HepG2 (cell line): ENCODE data around the gene VARS2. TPM values are rescaled to one million over a fixed set of nuclear protein-coding genes. Genes with fewer than 3 reads are reported as not detected.
"Not testable (repeated sequence)": the region's sequence is repeated elsewhere in the genome, so short reads cannot be mapped to it uniquely, and the experiment has no call there.

Experiments
- ATAC-seq: fragments of 200-7000 bp; cut with Tn5 transposase; 3 replicates; pipeline ENCODE4 v1.9.1; 2020; ENCODE audit warnings: mild to moderate bottlenecking, moderate library complexity
- BruUV-seq: library from RNA; stranded (reverse); fragments of 400-500 nt; replicated peaks from 2 replicates; lab custom pipeline; 2021; lab: Mats Ljungman, UMichigan
- CTCF ChIA-PET: fragments of 300-600 bp; formaldehyde crosslinking; extraction: SDS; loops from one replicate; lab custom pipeline; 2021; ENCODE audit warnings: low total read pairs, inconsistent platforms, low intra/inter-chr PET ratio; lab: Yijun Ruan, JAX
- POLR2A ChIA-PET: fragments of 350-600 bp; sonication (Branson Sonifier 250); formaldehyde crosslinking; loops from one replicate; lab custom pipeline; 2020; ENCODE audit warnings: antibody characterized with exemption, inconsistent platforms; lab: Yijun Ruan, JAX
- DNase-seq: peaks from one replicate; pipeline ENCODE4 v3.0.0-alpha.2; 2015; ENCODE audit warnings: low spot score
- FAIRE-seq: peaks from 3 replicates; lab custom pipeline; 2011; peaks lifted over from hg19 to GRCh38; lab: Jason Lieb, UNC
- H2AFZ ChIP-seq: one replicate; pipeline ENCODE4 v1.6.1; 2011; ENCODE audit warnings: low read length, inconsistent platforms
- H3K27ac ChIP-seq: fragments of 300-600 bp; 3 replicates; pipeline ENCODE4 v1.8.0; 2011; ENCODE audit warnings: mixed run types, mild to moderate bottlenecking, mixed read lengths, low read length, inconsistent platforms; ENCODE audit not compliant: insufficient read depth; ENCODE audit errors: extremely low read length
- H3K27me3 ChIP-seq, 2 experiments: fragments of 200-600 bp in 1 of 2; 2 replicates in 1 of 2; 3 replicates in 1 of 2; pipeline versions ENCODE4 v1.6.0 to v1.8.0; 2011; ENCODE audit warnings: low read length in 2 of 2, mild to moderate bottlenecking in 2 of 2, moderate library complexity in 2 of 2, inconsistent platforms in 1 of 2; ENCODE audit not compliant: insufficient read depth in 2 of 2, control insufficient read depth in 1 of 2
- H3K36me3 ChIP-seq, 2 experiments: fragments of 200-600 bp in 1 of 2; replicated peaks in 1 of 2; 2 replicates in 1 of 2; 3 replicates in 1 of 2; pipeline versions ENCODE4 v1.5.1 to v1.8.0; 2011; ENCODE audit warnings: low read length in 2 of 2, inconsistent platforms in 1 of 2; ENCODE audit not compliant: insufficient read depth in 2 of 2, control insufficient read depth in 1 of 2
- H3K4me1 ChIP-seq: 2 replicates; pipeline ENCODE4 v1.5.1; 2012; ENCODE audit warnings: low read length, inconsistent platforms; ENCODE audit not compliant: insufficient read depth
- H3K4me2 ChIP-seq: 2 replicates; pipeline ENCODE4 v1.6.0; 2011; ENCODE audit warnings: low read depth, low read length, inconsistent platforms
- H3K4me3 ChIP-seq, 3 experiments: fragments of 200-600 bp in 1 of 3; sonication (generic), shearing (Covaris generic) in 1 of 3; replicated peaks in 1 of 3; 2 replicates each; pipeline ENCODE4 v1.5.1; 2011 to 2016; ENCODE audit warnings: low read length in 3 of 3, inconsistent platforms in 2 of 3, low read depth in 2 of 3, mild to moderate bottlenecking in 2 of 3, control low read depth in 1 of 3, mixed read lengths in 1 of 3; ENCODE audit not compliant: insufficient read depth in 1 of 3
- H3K79me2 ChIP-seq: one replicate; pipeline ENCODE4 v1.6.1; 2011; ENCODE audit warnings: low read length, inconsistent platforms; ENCODE audit not compliant: insufficient read depth
- H3K9ac ChIP-seq: 2 replicates; pipeline ENCODE4 v1.6.0; 2011; ENCODE audit warnings: mild to moderate bottlenecking, low read depth, low read length, inconsistent platforms; ENCODE audit not compliant: insufficient read depth
- H3K9me3 ChIP-seq: 2 replicates; pipeline ENCODE4 v1.5.1; 2012; ENCODE audit warnings: mild to moderate bottlenecking, low read length
- H4K20me1 ChIP-seq: 2 replicates; pipeline ENCODE4 v1.6.0; 2011; ENCODE audit warnings: inconsistent platforms, mild to moderate bottlenecking, low read length, moderate library complexity; ENCODE audit not compliant: insufficient read depth
- EHMT2 ChIP-seq: fragments of 200-600 bp; sonication (generic); IDR thresholded peaks from 2 replicates; pipeline ENCODE4 v1.7.0; 2017; ENCODE audit warnings: antibody characterized with exemption, low read depth, low read length, borderline replicate concordance
- MAFG ChIP-seq: sonication (generic); formaldehyde crosslinking; IDR thresholded peaks from 2 replicates; pipeline ENCODE4 v1.5.1; 2020; ENCODE audit warnings: mild to moderate bottlenecking, missing genetic modification reagents
- POLR2AphosphoS5 ChIP-seq: IDR thresholded peaks from 2 replicates; pipeline ENCODE4 v1.6.1; 2012; ENCODE audit warnings: low read depth, low read length
- RARA ChIP-seq: IDR thresholded peaks from 2 replicates; pipeline ENCODE4 v1.6.1; 2016; ENCODE audit warnings: missing genetic modification reagents, missing compliant biosample characterization
- SOX6 ChIP-seq, 2 experiments: fragments of 450-650 bp in 1 of 2; sonication (generic) in 1 of 2; formaldehyde crosslinking in 1 of 2; IDR thresholded peaks; 2 replicates each; pipeline versions ENCODE4 v1.4.0 to v1.6.1; 2017 to 2020; ENCODE audit warnings: antibody characterized with exemption in 1 of 2, mild to moderate bottlenecking in 1 of 2, missing genetic modification reagents in 1 of 2
- TCF12 ChIP-seq, 2 experiments: fragments of 450-650 bp in 1 of 2; sonication (generic) in 1 of 2; formaldehyde crosslinking in 1 of 2; IDR thresholded peaks; 2 replicates each; pipeline versions ENCODE4 v1.6.1 to v1.8.0; 2017 to 2022; ENCODE audit warnings: antibody characterized with exemption in 1 of 2, mild to moderate bottlenecking in 1 of 2, missing genetic modification reagents in 1 of 2, moderate library complexity in 1 of 2
- ZBTB42 ChIP-seq: sonication (generic); formaldehyde crosslinking; IDR thresholded peaks from 2 replicates; pipeline ENCODE4 v1.5.0; 2020; ENCODE audit warnings: mild to moderate bottlenecking, missing genetic modification reagents
- ZEB1 ChIP-seq: IDR thresholded peaks from 2 replicates; pipeline ENCODE4 v1.6.1; 2012; ENCODE audit warnings: mild to moderate bottlenecking, low read depth, inconsistent platforms; ENCODE audit not compliant: insufficient replicate concordance
- ZNF234 ChIP-seq: sonication (generic); formaldehyde crosslinking; conservative IDR thresholded peaks from 2 replicates; pipeline ENCODE4 v1.5.1; 2020; ENCODE audit warnings: mild to moderate bottlenecking, missing genetic modification reagents
- ZNF292 ChIP-seq: sonication (generic); formaldehyde crosslinking; IDR thresholded peaks from 2 replicates; pipeline ENCODE4 v1.8.1; 2022; ENCODE audit warnings: mild to moderate bottlenecking, low read depth, missing genetic modification reagents, borderline replicate concordance
- ZNF317 ChIP-seq: sonication (generic); formaldehyde crosslinking; IDR thresholded peaks from 2 replicates; pipeline ENCODE4 v1.5.0; 2020; ENCODE audit warnings: mild to moderate bottlenecking, missing genetic modification reagents
- ZNF333 ChIP-seq: sonication (generic); formaldehyde crosslinking; IDR thresholded peaks from 2 replicates; pipeline ENCODE4 v1.4.0; 2020; ENCODE audit warnings: mild to moderate bottlenecking, missing genetic modification reagents, borderline replicate concordance
- ZNF337 ChIP-seq: sonication (generic); formaldehyde crosslinking; IDR thresholded peaks from 2 replicates; pipeline ENCODE4 v1.5.1; 2020; ENCODE audit warnings: missing genetic modification reagents, low read depth, mild to moderate bottlenecking, borderline replicate concordance
- ZNF343 ChIP-seq: sonication (generic); formaldehyde crosslinking; IDR thresholded peaks from 2 replicates; pipeline ENCODE4 v1.4.0; 2020; ENCODE audit warnings: mild to moderate bottlenecking, missing genetic modification reagents
- ZSCAN30 ChIP-seq: sonication (generic); formaldehyde crosslinking; IDR thresholded peaks from 2 replicates; pipeline ENCODE4 v1.5.0; 2020; ENCODE audit warnings: mild to moderate bottlenecking, missing genetic modification reagents
- WGBS: methylation state at CpG from one replicate; pipeline ENCODE4 v1.1.6; 2017; ENCODE audit warnings: low lambda C conversion rate; 5-methylcytosine and 5-hydroxymethylcytosine counted together
- in situ Hi-C: cut with HindIII; loops from 2 replicates; pipeline ENCODE4 v1.10.0; 2017; ENCODE audit warnings: low pct_unique_long_range_greater_than_20kb; ENCODE audit not compliant: extremely low pct_ligation_motif_present
- intact Hi-C: fragments of 100-400 bp; cut with micrococcal nuclease; formaldehyde crosslinking; loops from one replicate; pipeline ENCODE4 v1.10.0; 2022; ENCODE audit not compliant: unreplicated experiment
- polyA plus RNA-seq, 8 experiments: library from polyadenylated mRNA; depleted of rRNA in 3 of 8; stranded (reverse) in 7 of 8; unstranded in 1 of 8; fragments of >200 nt; fragmentation: Illumina TruSeq in 4 of 8; extraction: Trizol in 4 of 8; gene quantifications; 2 replicates each; pipeline versions ENCODE4 v1.2.1 to v1.2.3, GENCODE V29; 2011 to 2016; ENCODE audit warnings: low read depth in 4 of 8, missing spikeins in 1 of 8, mixed read lengths in 1 of 8; ENCODE audit not compliant: insufficient read depth in 1 of 8
- total RNA-seq, 5 experiments: library from RNA; depleted of rRNA; stranded (reverse); fragments of >200 nt; fragmentation: Illumina TruSeq; extraction: Trizol; gene quantifications; 2 replicates each; pipeline ENCODE4 v1.2.3, GENCODE V29; 2016; ENCODE audit warnings: low read depth in 1 of 5
- TF ChIP-seq, protein P1 (sequence below): sonication (generic); formaldehyde crosslinking; IDR thresholded peaks from 2 replicates; pipeline ENCODE4 v1.4.0; 2020; ENCODE audit warnings: missing genetic modification reagents, mild to moderate bottlenecking, borderline replicate concordance
- TF ChIP-seq, protein P2 (sequence below): sonication (generic); formaldehyde crosslinking; IDR thresholded peaks from 2 replicates; pipeline ENCODE4 v1.8.0; 2022; ENCODE audit warnings: mild to moderate bottlenecking, missing genetic modification reagents; ENCODE audit not compliant: insufficient replicate concordance
- TF ChIP-seq, protein P3 (sequence below): sonication (generic); formaldehyde crosslinking; IDR thresholded peaks from 2 replicates; pipeline ENCODE4 v1.4.0; 2020; ENCODE audit warnings: mild to moderate bottlenecking, missing genetic modification reagents
- TF ChIP-seq, protein P4 (sequence below): sonication (generic); formaldehyde crosslinking; IDR thresholded peaks from 2 replicates; pipeline ENCODE4 v1.5.1; 2020; ENCODE audit warnings: missing genetic modification reagents, mild to moderate bottlenecking, borderline replicate concordance

Gene VARS2
- total and polyA plus RNA-seq, 2 of the 13 experiments (the other 11 are each of a cell fraction or from before 2014, with no cell fraction given): 61.8 to 71.8 TPM

DNA sequence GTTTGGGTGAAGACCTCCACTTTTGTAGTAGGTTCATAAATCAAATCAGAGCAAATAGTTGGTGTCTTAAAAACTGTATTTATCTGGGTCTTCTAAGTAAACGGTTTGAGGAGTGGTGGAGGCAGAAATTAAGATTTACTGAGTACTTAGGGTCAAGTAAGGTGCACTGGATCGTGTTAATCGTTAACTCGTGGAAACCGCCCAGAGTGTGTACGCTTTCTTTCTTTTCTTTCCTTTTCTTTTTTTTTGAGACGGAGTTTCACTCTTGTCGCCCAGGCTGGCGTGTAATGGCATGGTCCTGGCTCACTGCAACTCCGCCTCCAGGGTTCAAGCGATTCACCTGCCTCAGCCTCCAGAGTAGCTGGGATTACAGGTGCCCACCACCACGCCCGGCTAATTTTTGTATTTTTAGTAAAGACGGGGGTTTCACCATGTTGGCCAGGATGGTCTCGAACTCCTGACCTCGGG, 6.7 kb upstream of the VARS2 start:
- Histone ChIP-seq H3K4me1 (peaks cover 35% of the 10 kb centered on the region), H3K4me3 (peak overlapping the region; percentile 67 to 98 (median 82)), H3K79me2 (peaks cover 17% of the 10 kb centered on the region), H3K9ac (peak overlapping the region; percentile 56), H3K36me3 (peaks cover 4 to 21% of the 10 kb centered on the region in 2 experiments; a peak in 4 of 5 replicates), H3K4me2 (peak overlapping the region; percentile 68), H3K27ac (peak overlapping the region; percentile 59)
- H3K27me3 ChIP-seq; H4K20me1 ChIP-seq; in situ Hi-C loops; H2AFZ ChIP-seq; H3K9me3 ChIP-seq; CTCF ChIA-PET; TF ChIP-seq TCF12, SOX6 (IDR thresholded peaks at IDR 0.05): not testable (repeated sequence)
- BruUV-seq: TSS peak; percentile 55
- POLR2A ChIA-PET: interaction anchor here (0.6 to 5.4 kb wide), 8 partner anchors 10 to 289 kb away, joined by 3 to 45 read pairs (median 4); partner anchors contain the start of genes DDR1 and DHX16
- under 1% methylated on average over 16 of the region's 16 CpGs for WGBS
- DNase-seq: peak; percentile 63
- intact Hi-C loops: loop anchor here (1.0 kb wide), 1 partner anchor 22 kb away; no protein-coding TSS in a partner anchor
- FAIRE-seq: peak; percentile 89
- peak; percentile 44 for ATAC-seq
- TF ChIP-seq RARA (0 out of 2 replicates have a peak, but pooled peaks have one; percentile 15), ZNF337 (CRISPR knock-in tag) (0 out of 2 replicates have a peak, but pooled peaks have one; percentile 30), EHMT2 (peak; percentile 61; the same call in 1 of the 2 replicates), ZBTB42 (0 out of 2 replicates have a peak, but pooled peaks have one; percentile 2), TCF12 (CRISPR knock-in tag; IDR thresholded peaks at IDR 0.05) (peak; percentile 44), ZNF343 (CRISPR knock-in tag) (0 out of 2 replicates have a peak, but pooled peaks have one; percentile 6), ZNF333 (CRISPR knock-in tag) (0 out of 2 replicates have a peak, but pooled peaks have one; percentile 45), POLR2AphosphoS5 (peak; percentile 18; the same call in 1 of the 2 replicates), ZSCAN30 (CRISPR knock-in tag) (0 out of 2 replicates have a peak, but pooled peaks have one; percentile 67), MAFG (CRISPR knock-in tag) (0 out of 2 replicates have a peak, but pooled peaks have one; percentile 44), ZEB1 (peak; percentile 11), ZNF234 (CRISPR knock-in tag) (0 out of 2 replicates have a peak, but pooled peaks have one; percentile 74), ZNF292 (CRISPR knock-in tag) (peak; percentile 60; the same call in 1 of the 2 replicates), ZNF317 (CRISPR knock-in tag) (peak; percentile 52; the same call in 1 of the 2 replicates), SOX6 (CRISPR knock-in tag; IDR thresholded peaks at IDR 0.05) (peak; percentile 53)
- TF ChIP-seq, protein P1, sequence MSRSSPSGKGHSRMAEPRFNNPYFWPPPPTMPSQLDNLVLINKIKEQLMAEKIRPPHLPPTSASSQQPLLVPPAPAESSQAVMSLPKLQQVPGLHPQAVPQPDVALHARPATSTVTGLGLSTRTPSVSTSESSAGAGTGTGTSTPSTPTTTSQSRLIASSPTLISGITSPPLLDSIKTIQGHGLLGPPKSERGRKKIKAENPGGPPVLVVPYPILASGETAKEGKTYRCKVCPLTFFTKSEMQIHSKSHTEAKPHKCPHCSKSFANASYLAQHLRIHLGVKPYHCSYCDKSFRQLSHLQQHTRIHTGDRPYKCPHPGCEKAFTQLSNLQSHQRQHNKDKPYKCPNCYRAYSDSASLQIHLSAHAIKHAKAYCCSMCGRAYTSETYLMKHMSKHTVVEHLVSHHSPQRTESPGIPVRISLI: peak; percentile 90
- TF ChIP-seq, protein P2, sequence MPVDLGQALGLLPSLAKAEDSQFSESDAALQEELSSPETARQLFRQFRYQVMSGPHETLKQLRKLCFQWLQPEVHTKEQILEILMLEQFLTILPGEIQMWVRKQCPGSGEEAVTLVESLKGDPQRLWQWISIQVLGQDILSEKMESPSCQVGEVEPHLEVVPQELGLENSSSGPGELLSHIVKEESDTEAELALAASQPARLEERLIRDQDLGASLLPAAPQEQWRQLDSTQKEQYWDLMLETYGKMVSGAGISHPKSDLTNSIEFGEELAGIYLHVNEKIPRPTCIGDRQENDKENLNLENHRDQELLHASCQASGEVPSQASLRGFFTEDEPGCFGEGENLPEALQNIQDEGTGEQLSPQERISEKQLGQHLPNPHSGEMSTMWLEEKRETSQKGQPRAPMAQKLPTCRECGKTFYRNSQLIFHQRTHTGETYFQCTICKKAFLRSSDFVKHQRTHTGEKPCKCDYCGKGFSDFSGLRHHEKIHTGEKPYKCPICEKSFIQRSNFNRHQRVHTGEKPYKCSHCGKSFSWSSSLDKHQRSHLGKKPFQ: peak; percentile 39
- TF ChIP-seq, protein P3, sequence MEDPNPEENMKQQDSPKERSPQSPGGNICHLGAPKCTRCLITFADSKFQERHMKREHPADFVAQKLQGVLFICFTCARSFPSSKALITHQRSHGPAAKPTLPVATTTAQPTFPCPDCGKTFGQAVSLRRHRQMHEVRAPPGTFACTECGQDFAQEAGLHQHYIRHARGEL (CRISPR knock-in tag): peak; percentile 80; the same call in 1 of the 2 replicates
- TF ChIP-seq, protein P4, sequence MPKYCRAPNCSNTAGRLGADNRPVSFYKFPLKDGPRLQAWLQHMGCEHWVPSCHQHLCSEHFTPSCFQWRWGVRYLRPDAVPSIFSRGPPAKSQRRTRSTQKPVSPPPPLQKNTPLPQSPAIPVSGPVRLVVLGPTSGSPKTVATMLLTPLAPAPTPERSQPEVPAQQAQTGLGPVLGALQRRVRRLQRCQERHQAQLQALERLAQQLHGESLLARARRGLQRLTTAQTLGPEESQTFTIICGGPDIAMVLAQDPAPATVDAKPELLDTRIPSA: 0 out of 2 replicates have a peak, but pooled peaks have one; percentile 96
